ENCODE data around the gene KLC3. TPM values are rescaled to one million over a fixed set of nuclear protein-coding genes. Genes with fewer than 3 reads are reported as not detected.

Gene KLC3
- total and polyA plus RNA-seq, 2 donors (not counting 1 experiment from before 2014, with no cell fraction given), result 0.09 to 0.17 TPM

DNA sequence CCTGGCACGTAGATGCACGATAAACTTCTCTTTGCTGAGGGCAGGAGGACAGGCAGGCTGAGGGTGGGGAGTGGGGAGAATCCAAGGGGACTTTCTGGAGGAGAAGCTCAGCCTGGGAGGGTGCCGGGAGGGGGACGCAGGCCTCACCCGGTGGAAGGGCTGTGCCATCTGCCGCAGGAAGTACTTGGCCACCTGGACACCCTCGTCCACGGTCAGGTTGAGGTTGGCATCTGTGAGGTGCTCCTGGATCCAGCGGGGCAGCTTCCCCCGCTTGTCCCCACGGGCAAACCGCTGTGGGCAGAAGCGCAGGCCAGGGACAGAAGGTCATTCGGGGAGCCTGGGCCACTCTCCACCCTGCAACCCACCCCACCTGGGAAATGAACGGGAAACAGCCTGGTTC, 11.5 kb downstream of the KLC3 start:
- Histone ChIP-seq H3K36me3 (ENCODE audit: control insufficient read depth, insufficient read depth, low read length) (peaks cover 30% of the 10 kb centered on the region), H3K4me3 (replicated peaks in 1 of 4; ENCODE audit: control extremely low read depth in 1 of 4, insufficient read depth in 1 of 4, low read depth in 3 of 4, low read length in 4 of 4) (no peak overlapping the region), H3K79me2 (ENCODE audit: control insufficient read depth, insufficient read depth, low read length) (no peaks in the 10 kb centered on the region), H3K9ac (ENCODE audit: insufficient read depth, low read length) (no peak overlapping the region), H3K4me2 (ENCODE audit: extremely low read depth, insufficient read depth, low read length) (no peak overlapping the region), H3K9me3 (ENCODE audit: control insufficient read depth, insufficient read depth, low read depth, low read length) (no peaks in the 10 kb centered on the region), H3K27me3 (ENCODE audit: control insufficient read depth, insufficient read depth, low read length) (no peaks in the 10 kb centered on the region), H4K20me1 (ENCODE audit: control insufficient read depth, extremely low read depth, insufficient read depth, low read length) (no peaks in the 10 kb centered on the region), H2AFZ (ENCODE audit: low read length) (no peak overlapping the region), H3K4me1 (ENCODE audit: control insufficient read depth, extremely low read depth, insufficient read depth, low read length) (no peaks in the 10 kb centered on the region), H3K27ac (ENCODE audit: insufficient read depth, low read length) (no peak overlapping the region)
- no peak for DNase-seq (ENCODE audit: low read depth in 2 of 2)
- TF ChIP-seq EZH2 (IDR thresholded peaks at IDR 0.05; ENCODE audit: low read length, missing control alignments), result no peak
- TF ChIP-seq, protein P1, sequence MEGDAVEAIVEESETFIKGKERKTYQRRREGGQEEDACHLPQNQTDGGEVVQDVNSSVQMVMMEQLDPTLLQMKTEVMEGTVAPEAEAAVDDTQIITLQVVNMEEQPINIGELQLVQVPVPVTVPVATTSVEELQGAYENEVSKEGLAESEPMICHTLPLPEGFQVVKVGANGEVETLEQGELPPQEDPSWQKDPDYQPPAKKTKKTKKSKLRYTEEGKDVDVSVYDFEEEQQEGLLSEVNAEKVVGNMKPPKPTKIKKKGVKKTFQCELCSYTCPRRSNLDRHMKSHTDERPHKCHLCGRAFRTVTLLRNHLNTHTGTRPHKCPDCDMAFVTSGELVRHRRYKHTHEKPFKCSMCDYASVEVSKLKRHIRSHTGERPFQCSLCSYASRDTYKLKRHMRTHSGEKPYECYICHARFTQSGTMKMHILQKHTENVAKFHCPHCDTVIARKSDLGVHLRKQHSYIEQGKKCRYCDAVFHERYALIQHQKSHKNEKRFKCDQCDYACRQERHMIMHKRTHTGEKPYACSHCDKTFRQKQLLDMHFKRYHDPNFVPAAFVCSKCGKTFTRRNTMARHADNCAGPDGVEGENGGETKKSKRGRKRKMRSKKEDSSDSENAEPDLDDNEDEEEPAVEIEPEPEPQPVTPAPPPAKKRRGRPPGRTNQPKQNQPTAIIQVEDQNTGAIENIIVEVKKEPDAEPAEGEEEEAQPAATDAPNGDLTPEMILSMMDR (conservative IDR thresholded peaks at IDR 0.05 in 1 of 2, IDR thresholded peaks at IDR 0.05 in 1 of 2; ENCODE audit: low read depth in 1 of 2, low read length in 2 of 2), result no peak

DNA sequence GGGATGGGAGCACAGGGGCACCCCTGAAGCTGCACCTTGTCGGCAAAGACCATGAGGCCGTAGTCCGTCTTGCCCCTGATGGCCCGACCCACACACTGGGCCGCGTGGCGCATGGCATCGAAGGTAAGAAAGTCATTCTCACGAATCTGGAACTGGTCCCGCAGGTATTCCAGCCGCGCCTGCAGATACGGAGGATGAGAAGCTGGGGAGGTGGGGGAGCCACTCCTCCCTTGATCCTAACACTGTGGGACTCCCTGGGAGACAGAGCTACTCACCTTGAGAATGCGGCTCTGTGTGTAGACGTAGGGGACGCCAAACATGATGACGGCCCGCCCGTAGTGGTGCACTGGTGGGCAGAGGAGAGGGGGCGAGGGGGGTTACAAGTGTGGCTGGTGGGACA, 11.9 kb downstream of the KLC3 start:
- H4K20me1 ChIP-seq (ENCODE audit: control insufficient read depth, extremely low read depth, insufficient read depth, low read length), result no peaks in the 10 kb centered on the region
- no peaks in the 10 kb centered on the region for H3K79me2 ChIP-seq (ENCODE audit: control insufficient read depth, insufficient read depth, low read length)
- H3K9ac ChIP-seq (ENCODE audit: insufficient read depth, low read length), result no peak overlapping the region
- no peak overlapping the region for H3K4me2 ChIP-seq (ENCODE audit: extremely low read depth, insufficient read depth, low read length)
- no peaks in the 10 kb centered on the region for H3K27me3 ChIP-seq (ENCODE audit: control insufficient read depth, insufficient read depth, low read length)
- no peak overlapping the region for H3K4me3 ChIP-seq (replicated peaks in 1 of 4; ENCODE audit: control extremely low read depth in 1 of 4, insufficient read depth in 1 of 4, low read depth in 3 of 4, low read length in 4 of 4)
- DNase-seq (ENCODE audit: low read depth in 2 of 2), result no peak
- H3K9me3 ChIP-seq (ENCODE audit: control insufficient read depth, insufficient read depth, low read depth, low read length), result no peaks in the 10 kb centered on the region
- TF ChIP-seq, protein P1 (conservative IDR thresholded peaks at IDR 0.05 in 1 of 2, IDR thresholded peaks at IDR 0.05 in 1 of 2; ENCODE audit: low read depth in 1 of 2, low read length in 2 of 2), result no peak
- no peak for TF ChIP-seq EZH2 (IDR thresholded peaks at IDR 0.05; ENCODE audit: low read length, missing control alignments)
- H3K36me3 ChIP-seq (ENCODE audit: control insufficient read depth, insufficient read depth, low read length), result peaks cover 34% of the 10 kb centered on the region
- H3K4me1 ChIP-seq (ENCODE audit: control insufficient read depth, extremely low read depth, insufficient read depth, low read length), result no peaks in the 10 kb centered on the region
- H2AFZ ChIP-seq (ENCODE audit: low read length), result no peak overlapping the region
- no peak overlapping the region for H3K27ac ChIP-seq (ENCODE audit: insufficient read depth, low read length)

DNA sequence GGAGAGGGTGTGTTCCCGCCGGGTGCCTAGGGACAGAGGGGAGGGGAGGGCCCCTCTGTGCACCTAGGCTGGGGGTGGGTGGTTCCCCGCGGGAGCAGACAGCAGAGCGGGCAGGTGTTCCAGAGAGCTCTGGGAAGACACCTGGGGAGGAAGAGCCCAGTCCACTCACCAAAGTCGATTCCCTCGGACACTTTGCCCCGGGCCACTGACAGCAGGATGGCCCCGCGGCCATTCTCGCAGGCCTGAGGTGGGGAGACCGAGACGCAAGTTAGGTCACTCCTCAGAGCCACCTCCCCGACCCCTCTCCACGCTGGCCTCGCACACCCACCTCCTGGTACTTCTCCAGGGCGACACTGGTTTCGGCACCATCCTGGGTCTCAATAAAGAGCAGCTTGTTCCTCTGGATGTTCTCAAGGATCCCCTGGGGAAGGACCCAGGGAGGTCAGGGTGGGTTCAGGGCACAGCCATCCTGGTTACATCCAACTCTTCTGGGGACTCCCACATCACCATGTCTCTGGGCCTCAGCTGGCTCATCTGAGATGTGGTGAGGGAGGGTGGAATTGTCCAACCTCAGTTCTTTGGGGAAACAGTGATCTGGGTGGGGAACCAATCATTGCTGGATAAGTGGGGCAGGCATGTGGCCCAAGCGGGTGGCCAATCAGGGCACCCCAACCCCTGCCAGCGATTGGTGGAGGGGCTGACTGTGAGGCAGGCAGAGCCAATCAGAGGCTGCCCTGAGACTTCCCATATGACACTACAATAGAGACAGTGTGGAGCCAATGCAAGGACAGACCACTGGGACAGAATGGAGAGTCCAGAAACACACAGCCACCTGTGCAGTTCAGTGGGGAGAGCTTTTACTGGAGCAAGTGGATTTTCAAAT, 12.6 kb downstream of the KLC3 start:
- H3K4me1 ChIP-seq (ENCODE audit: control insufficient read depth, extremely low read depth, insufficient read depth, low read length), result no peaks in the 10 kb centered on the region
- TF ChIP-seq, protein P1 (conservative IDR thresholded peaks at IDR 0.05 in 1 of 2, IDR thresholded peaks at IDR 0.05 in 1 of 2; ENCODE audit: low read depth in 1 of 2, low read length in 2 of 2), result no peak
- TF ChIP-seq EZH2 (IDR thresholded peaks at IDR 0.05; ENCODE audit: low read length, missing control alignments), result no peak
- H3K79me2 ChIP-seq (ENCODE audit: control insufficient read depth, insufficient read depth, low read length), result no peaks in the 10 kb centered on the region
- H3K9me3 ChIP-seq (ENCODE audit: control insufficient read depth, insufficient read depth, low read depth, low read length), result no peaks in the 10 kb centered on the region
- H3K27me3 ChIP-seq (ENCODE audit: control insufficient read depth, insufficient read depth, low read length), result no peaks in the 10 kb centered on the region
- H3K36me3 ChIP-seq (ENCODE audit: control insufficient read depth, insufficient read depth, low read length), result peaks cover 36% of the 10 kb centered on the region
- H4K20me1 ChIP-seq (ENCODE audit: control insufficient read depth, extremely low read depth, insufficient read depth, low read length), result no peaks in the 10 kb centered on the region
- H3K9ac ChIP-seq (ENCODE audit: insufficient read depth, low read length), result no peak overlapping the region
- no peak overlapping the region for H2AFZ ChIP-seq (ENCODE audit: low read length)
- H3K4me3 ChIP-seq (replicated peaks in 1 of 4; ENCODE audit: control extremely low read depth in 1 of 4, insufficient read depth in 1 of 4, low read depth in 3 of 4, low read length in 4 of 4), result no peak overlapping the region
- no peak overlapping the region for H3K4me2 ChIP-seq (ENCODE audit: extremely low read depth, insufficient read depth, low read length)
- H3K27ac ChIP-seq (ENCODE audit: insufficient read depth, low read length), result no peak overlapping the region
- DNase-seq (ENCODE audit: low read depth in 2 of 2), result no peak
